ENCODE data around the gene TAF1.

- TF ChIP-seq POLR2AphosphoS5 (IDR thresholded peaks at IDR 0.05) (no peak), CTCF (IDR thresholded peaks at IDR 0.05) (no peak), POLR2A (IDR thresholded peaks at IDR 0.05; ENCODE audit: low read depth) (no peak)
Observed at GRCh38 chrX:71466979-71467523, 100.9 kb downstream of the TAF1 start.
